BE2C (cell line): Measurements from ENCODE around the gene CACNA1I.

Source experiments
- DNase-seq: peaks from one replicate; pipeline ENCODE4 v3.0.0-alpha.2; 2020
- H3K27me3 ChIP-seq: fragments of 250-450 bp; sonication (Bioruptor Pico); 2 replicates; pipeline ENCODE4 v1.5.1; 2020; ENCODE audit warnings: mild to moderate bottlenecking
- H3K36me3 ChIP-seq: fragments of 250-450 bp; sonication (Bioruptor Pico); 2 replicates; pipeline ENCODE4 v1.5.1; 2020; ENCODE audit warnings: mild to moderate bottlenecking
- H3K4me1 ChIP-seq: fragments of 250-450 bp; sonication (Bioruptor Pico); 2 replicates; pipeline ENCODE4 v1.5.1; 2020
- H3K4me3 ChIP-seq: 2 replicates; pipeline ENCODE4 v1.5.1; 2011; ENCODE audit warnings: low read depth, low read length
- H3K9me3 ChIP-seq: fragments of 250-450 bp; sonication (Bioruptor Pico); 2 replicates; pipeline ENCODE4 v1.5.1; 2020
- TF ChIP-seq, protein P1 (sequence below): IDR thresholded peaks from 2 replicates; pipeline ENCODE4 v1.5.1; 2012; ENCODE audit warnings: mild to moderate bottlenecking, low read depth, low read length

The CACNA1I gene

DNA sequence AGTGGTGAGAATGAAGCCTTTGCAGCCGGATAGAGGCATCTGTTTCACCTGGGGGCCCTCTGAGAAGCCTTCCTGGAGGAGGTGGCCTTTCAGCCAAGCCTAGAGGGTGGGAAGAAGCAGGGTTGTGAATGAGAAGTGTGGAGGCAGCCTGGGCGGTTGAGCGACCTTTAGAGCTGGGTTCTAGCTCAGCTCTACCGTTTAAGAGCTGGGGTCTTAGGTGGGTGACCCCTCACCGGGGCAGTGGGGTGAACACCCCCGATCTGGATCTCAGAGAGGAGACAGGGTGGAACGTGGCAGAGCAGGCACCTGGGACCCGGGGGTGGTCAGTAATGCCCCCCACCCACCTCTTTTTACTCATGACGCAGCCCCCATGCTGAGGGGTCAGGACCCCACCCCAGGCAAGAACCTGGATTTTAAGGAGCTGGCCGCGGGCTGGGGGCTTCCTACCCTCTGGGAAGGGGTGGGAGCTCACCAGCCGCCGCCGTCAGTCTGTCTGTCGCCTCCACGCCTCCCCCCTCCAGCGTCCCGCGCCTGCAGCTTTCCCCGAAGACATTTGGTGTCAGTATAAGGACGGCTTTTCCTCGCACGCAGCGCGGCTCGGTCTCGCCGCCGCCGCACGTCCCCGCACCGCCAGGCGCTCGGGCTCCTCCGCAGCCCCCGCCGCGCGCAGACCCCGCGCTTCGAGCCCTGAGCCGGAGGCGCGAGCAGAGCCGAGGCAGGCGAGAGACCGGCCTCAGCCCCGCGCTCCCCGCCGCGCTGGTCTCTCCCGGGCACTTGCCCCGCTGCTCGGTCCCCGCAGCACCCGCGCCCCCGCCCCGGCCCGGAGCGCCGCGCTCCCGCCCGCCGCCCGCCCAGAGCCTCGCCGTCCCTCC is 13.3 kb upstream of the CACNA1I start:
- peak; percentile 53 for DNase-seq
- Histone ChIP-seq H3K4me1 (no peaks in the 10 kb centered on the region), H3K4me3 (no peak overlapping the region), H3K36me3 (no peaks in the 10 kb centered on the region), H3K9me3 (no peaks in the 10 kb centered on the region), H3K27me3 (peaks cover 24% of the 10 kb centered on the region)
- TF ChIP-seq, protein P1, sequence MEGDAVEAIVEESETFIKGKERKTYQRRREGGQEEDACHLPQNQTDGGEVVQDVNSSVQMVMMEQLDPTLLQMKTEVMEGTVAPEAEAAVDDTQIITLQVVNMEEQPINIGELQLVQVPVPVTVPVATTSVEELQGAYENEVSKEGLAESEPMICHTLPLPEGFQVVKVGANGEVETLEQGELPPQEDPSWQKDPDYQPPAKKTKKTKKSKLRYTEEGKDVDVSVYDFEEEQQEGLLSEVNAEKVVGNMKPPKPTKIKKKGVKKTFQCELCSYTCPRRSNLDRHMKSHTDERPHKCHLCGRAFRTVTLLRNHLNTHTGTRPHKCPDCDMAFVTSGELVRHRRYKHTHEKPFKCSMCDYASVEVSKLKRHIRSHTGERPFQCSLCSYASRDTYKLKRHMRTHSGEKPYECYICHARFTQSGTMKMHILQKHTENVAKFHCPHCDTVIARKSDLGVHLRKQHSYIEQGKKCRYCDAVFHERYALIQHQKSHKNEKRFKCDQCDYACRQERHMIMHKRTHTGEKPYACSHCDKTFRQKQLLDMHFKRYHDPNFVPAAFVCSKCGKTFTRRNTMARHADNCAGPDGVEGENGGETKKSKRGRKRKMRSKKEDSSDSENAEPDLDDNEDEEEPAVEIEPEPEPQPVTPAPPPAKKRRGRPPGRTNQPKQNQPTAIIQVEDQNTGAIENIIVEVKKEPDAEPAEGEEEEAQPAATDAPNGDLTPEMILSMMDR: no peak

DNA sequence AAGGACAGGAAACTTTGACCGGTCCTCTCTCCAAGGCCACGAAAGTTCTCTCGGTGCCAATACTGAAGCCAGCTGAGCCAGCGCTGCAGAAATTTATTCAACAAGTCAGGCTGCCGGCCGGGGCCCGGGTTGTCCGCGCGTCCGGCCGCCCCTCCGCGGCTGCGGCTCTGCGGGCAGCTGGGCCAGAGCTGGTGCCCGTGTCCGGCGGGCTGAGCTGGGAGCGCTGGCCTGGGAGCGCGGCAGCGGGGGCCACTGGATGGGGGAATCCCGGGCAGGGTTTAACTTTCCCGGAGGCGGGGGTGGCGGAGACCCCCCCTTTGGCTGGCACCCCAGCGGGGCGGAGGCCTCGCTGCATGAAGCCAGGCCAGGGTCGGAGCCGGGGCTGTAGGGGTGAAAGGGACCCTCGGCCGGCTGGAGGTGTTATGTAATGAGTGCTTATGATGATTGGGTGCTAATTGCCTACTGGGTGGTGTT is 12.3 kb upstream of the CACNA1I start:
- H3K36me3 ChIP-seq: no peaks in the 10 kb centered on the region
- no peaks in the 10 kb centered on the region for H3K4me1 ChIP-seq
- no peak overlapping the region for H3K4me3 ChIP-seq
- DNase-seq: no peak
- peaks cover 24% of the 10 kb centered on the region for H3K27me3 ChIP-seq
- TF ChIP-seq, protein P1: no peak
- no peaks in the 10 kb centered on the region; the same call in 1 of the 2 replicates for H3K9me3 ChIP-seq

DNA sequence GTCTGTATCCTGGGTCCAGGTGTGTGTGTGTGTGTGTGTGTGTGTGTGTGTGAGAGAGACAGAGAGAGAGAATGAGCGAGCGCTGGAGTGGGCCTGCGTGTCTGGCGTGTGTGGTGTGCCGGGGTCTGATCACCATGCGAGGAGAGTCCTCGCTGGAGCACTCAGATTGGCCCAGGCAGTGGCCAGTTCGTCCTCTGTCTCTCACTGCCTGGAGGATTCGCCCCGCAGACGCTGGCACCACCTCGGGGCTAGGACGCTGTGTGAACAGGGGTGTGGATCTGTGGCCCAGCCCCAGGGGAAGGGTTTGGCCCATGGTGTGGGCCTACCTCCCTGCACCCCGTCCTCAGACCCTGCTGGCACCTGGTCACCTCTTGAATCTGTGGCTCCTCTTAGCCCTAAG is 11.6 kb upstream of the CACNA1I start:
- no peak for DNase-seq
- Histone ChIP-seq H3K4me3 (no peak overlapping the region), H3K9me3 (no peaks in the 10 kb centered on the region; the same call in 1 of the 2 replicates), H3K4me1 (no peaks in the 10 kb centered on the region), H3K36me3 (no peaks in the 10 kb centered on the region), H3K27me3 (peaks cover 24% of the 10 kb centered on the region)
- TF ChIP-seq, protein P1: no peak

DNA sequence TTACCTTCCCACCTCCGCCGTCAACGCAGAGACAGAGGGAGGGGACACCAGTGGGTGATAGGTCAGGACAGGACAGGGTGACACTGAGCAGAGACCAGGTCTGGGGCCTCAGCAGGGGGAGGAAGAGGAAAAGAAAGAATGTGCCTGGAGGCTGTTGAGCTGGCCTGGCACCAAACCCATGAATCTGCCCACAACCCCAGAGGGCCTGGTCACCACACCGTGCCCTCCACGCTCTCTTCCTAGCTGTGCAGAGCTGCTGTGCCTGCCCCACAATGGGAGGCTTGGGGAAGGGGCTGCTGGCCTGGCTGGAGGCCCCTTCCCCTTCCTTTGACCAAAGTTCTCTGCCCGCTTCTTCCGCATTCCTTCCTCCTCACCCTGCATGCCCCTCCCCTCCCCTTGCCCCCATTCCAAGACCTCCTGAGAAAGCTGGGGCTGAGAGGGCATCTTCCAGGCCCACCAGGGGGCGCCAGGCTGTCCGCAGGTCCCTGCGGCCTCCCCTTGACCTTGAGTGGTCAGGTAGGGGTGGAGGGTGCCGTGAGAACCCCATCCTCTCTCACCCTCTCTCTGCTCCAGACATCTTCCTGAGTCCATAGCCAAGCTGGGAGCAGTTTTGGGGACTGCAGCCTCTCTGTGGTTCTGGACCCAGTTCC is 11.0 kb upstream of the CACNA1I start:
- Histone ChIP-seq H3K36me3 (no peaks in the 10 kb centered on the region), H3K27me3 (peaks cover 24% of the 10 kb centered on the region), H3K4me3 (no peak overlapping the region), H3K9me3 (no peaks in the 10 kb centered on the region; the same call in 1 of the 2 replicates), H3K4me1 (no peaks in the 10 kb centered on the region)
- peak; percentile 42 for DNase-seq
- TF ChIP-seq, protein P1: peak; percentile 68

DNA sequence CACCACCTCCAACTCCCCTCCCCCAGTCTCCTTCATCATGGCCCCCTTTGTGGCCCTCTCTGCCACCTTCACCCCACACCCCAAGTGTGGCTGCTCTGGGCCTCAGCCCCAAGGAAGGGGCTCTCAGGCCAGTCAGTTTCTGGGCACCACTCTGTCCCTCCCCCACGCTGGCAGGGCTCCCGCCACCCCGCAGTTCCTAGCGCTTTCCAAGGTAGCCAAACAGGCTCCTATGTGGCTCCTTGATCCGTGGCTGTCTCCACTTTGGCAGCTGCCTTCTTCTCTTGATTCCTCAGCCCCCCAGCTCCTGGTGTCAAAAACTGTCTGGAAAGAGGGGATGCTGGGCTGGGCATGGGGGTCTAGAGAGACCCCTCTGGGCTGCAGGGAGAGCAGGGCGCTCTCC is 10.4 kb upstream of the CACNA1I start:
- no peaks in the 10 kb centered on the region for H3K36me3 ChIP-seq
- no peak overlapping the region for H3K4me3 ChIP-seq
- DNase-seq: no peak
- TF ChIP-seq, protein P1: no peak
- H3K27me3 ChIP-seq: peaks cover 24% of the 10 kb centered on the region
- H3K4me1 ChIP-seq: no peaks in the 10 kb centered on the region
- no peaks in the 10 kb centered on the region; the same call in 1 of the 2 replicates for H3K9me3 ChIP-seq
